ENCODE results near the gene CATSPER1. TPM values are rescaled to one million over a fixed set of nuclear protein-coding genes. Genes with fewer than 3 reads are reported as not detected.

Gene CATSPER1
- total and polyA plus RNA-seq, 2 of the 13 experiments (the other 11 are each of a cell fraction or from before 2014, with no cell fraction given), result 0.17 TPM; not detected in 1

DNA sequence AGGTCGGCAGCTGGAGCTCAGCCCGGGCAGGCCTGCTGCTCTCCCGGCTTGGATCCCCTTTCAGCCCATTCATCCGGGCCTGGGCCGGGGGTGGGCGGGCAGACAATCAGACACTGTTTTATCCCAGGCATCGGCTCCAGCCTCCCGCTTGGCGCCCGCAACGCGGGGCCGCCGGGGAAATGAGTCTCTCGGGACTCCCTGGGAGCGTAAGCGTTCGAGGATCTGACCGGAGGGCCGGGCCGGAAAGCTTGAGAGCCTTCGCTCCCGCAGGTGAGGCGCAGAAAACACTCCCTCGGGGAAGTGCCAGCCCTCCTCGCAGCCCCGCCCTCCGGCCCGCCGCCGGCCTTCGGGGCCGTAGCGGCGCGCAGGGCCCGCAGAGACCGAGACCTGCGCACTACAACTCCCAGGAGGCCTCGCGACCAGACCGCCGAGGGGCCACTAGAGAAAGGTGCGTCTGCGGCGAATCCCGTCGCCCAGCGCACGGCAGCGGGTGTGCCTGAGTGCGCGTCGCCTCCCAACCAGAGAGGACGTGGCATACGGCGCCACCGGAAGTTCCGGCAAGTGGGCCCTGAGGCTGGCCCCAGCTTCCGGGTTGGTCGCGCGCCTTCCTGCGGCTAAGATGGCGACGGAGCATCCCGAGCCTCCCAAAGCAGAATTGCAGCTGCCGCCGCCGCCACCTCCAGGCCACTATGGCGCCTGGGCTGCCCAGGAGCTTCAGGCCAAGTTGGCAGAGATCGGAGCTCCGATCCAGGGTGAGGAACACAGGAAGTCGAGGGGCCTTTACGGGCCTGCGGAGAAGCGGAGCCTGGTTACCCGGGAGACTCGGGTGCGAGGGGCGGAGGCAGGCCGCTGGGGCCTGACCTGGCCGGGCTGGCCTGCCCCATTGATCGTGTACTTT is 25.7 kb upstream of the CATSPER1 start, which contains the start of gene SF3B2 (continued):
- TF ChIP-seq ZNF382 (CRISPR knock-in tag; IDR thresholded peaks at IDR 0.05; ENCODE audit: borderline replicate concordance), result no peak
- TF ChIP-seq, protein P1, sequence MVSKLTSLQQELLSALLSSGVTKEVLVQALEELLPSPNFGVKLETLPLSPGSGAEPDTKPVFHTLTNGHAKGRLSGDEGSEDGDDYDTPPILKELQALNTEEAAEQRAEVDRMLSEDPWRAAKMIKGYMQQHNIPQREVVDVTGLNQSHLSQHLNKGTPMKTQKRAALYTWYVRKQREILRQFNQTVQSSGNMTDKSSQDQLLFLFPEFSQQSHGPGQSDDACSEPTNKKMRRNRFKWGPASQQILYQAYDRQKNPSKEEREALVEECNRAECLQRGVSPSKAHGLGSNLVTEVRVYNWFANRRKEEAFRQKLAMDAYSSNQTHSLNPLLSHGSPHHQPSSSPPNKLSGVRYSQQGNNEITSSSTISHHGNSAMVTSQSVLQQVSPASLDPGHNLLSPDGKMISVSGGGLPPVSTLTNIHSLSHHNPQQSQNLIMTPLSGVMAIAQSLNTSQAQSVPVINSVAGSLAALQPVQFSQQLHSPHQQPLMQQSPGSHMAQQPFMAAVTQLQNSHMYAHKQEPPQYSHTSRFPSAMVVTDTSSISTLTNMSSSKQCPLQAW (CRISPR knock-in tag; IDR thresholded peaks at IDR 0.05), result peak; percentile 54; the same call in 1 of the 2 replicates
- TF ChIP-seq, protein P2, sequence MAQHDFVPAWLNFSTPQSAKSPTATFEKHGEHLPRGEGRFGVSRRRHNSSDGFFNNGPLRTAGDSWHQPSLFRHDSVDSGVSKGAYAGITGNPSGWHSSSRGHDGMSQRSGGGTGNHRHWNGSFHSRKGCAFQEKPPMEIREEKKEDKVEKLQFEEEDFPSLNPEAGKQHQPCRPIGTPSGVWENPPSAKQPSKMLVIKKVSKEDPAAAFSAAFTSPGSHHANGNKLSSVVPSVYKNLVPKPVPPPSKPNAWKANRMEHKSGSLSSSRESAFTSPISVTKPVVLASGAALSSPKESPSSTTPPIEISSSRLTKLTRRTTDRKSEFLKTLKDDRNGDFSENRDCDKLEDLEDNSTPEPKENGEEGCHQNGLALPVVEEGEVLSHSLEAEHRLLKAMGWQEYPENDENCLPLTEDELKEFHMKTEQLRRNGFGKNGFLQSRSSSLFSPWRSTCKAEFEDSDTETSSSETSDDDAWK (CRISPR knock-in tag; IDR thresholded peaks at IDR 0.05), result no peak
- TF ChIP-seq, protein P3, sequence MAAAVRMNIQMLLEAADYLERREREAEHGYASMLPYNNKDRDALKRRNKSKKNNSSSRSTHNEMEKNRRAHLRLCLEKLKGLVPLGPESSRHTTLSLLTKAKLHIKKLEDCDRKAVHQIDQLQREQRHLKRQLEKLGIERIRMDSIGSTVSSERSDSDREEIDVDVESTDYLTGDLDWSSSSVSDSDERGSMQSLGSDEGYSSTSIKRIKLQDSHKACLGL (CRISPR knock-in tag; IDR thresholded peaks at IDR 0.05), result no peak; the same call in 1 of the 2 replicates
- TF ChIP-seq FLYWCH1 (CRISPR knock-in tag; IDR thresholded peaks at IDR 0.05), result no peak
- TF ChIP-seq ZSCAN12 (CRISPR knock-in tag; IDR thresholded peaks at IDR 0.05), result peak; percentile 20; the same call in 1 of the 2 replicates
- TF ChIP-seq ZNF83 (CRISPR knock-in tag; IDR thresholded peaks at IDR 0.05; ENCODE audit: borderline replicate concordance), result no peak
- TF ChIP-seq, protein P4, sequence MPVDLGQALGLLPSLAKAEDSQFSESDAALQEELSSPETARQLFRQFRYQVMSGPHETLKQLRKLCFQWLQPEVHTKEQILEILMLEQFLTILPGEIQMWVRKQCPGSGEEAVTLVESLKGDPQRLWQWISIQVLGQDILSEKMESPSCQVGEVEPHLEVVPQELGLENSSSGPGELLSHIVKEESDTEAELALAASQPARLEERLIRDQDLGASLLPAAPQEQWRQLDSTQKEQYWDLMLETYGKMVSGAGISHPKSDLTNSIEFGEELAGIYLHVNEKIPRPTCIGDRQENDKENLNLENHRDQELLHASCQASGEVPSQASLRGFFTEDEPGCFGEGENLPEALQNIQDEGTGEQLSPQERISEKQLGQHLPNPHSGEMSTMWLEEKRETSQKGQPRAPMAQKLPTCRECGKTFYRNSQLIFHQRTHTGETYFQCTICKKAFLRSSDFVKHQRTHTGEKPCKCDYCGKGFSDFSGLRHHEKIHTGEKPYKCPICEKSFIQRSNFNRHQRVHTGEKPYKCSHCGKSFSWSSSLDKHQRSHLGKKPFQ (CRISPR knock-in tag; IDR thresholded peaks at IDR 0.05; ENCODE audit: insufficient replicate concordance), result peak; percentile 88
- TF ChIP-seq, protein P5, sequence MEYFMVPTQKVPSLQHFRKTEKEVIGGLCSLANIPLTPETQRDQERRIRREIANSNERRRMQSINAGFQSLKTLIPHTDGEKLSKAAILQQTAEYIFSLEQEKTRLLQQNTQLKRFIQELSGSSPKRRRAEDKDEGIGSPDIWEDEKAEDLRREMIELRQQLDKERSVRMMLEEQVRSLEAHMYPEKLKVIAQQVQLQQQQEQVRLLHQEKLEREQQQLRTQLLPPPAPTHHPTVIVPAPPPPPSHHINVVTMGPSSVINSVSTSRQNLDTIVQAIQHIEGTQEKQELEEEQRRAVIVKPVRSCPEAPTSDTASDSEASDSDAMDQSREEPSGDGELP (IDR thresholded peaks at IDR 0.05; ENCODE audit: borderline replicate concordance, low read depth), result no peak; the same call in 1 of the 2 replicates
- peak; percentile 42 for TF ChIP-seq KDM4B (CRISPR knock-in tag; IDR thresholded peaks at IDR 0.05)
- TF ChIP-seq ZC3H13 (CRISPR knock-in tag; IDR thresholded peaks at IDR 0.05), result no peak
- TF ChIP-seq HOXA9 (CRISPR knock-in tag; IDR thresholded peaks at IDR 0.05; ENCODE audit: borderline replicate concordance), result no peak
- peak; percentile 61; the same call in 1 of the 2 replicates for TF ChIP-seq NCOR1 (IDR thresholded peaks at IDR 0.05; ENCODE audit: borderline replicate concordance, low read length)
- TF ChIP-seq CAMTA2 (CRISPR knock-in tag; IDR thresholded peaks at IDR 0.05; ENCODE audit: borderline replicate concordance), result no peak
- TF ChIP-seq, protein P6, sequence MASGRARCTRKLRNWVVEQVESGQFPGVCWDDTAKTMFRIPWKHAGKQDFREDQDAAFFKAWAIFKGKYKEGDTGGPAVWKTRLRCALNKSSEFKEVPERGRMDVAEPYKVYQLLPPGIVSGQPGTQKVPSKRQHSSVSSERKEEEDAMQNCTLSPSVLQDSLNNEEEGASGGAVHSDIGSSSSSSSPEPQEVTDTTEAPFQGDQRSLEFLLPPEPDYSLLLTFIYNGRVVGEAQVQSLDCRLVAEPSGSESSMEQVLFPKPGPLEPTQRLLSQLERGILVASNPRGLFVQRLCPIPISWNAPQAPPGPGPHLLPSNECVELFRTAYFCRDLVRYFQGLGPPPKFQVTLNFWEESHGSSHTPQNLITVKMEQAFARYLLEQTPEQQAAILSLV (CRISPR knock-in tag; IDR thresholded peaks at IDR 0.05; ENCODE audit: borderline replicate concordance), result peak; percentile 54; the same call in 1 of the 2 replicates
- TF ChIP-seq ZNF678 (CRISPR knock-in tag; IDR thresholded peaks at IDR 0.05), result 0 out of 2 replicates have a peak, but pooled peaks have one; percentile 44
- TF ChIP-seq, protein P7, sequence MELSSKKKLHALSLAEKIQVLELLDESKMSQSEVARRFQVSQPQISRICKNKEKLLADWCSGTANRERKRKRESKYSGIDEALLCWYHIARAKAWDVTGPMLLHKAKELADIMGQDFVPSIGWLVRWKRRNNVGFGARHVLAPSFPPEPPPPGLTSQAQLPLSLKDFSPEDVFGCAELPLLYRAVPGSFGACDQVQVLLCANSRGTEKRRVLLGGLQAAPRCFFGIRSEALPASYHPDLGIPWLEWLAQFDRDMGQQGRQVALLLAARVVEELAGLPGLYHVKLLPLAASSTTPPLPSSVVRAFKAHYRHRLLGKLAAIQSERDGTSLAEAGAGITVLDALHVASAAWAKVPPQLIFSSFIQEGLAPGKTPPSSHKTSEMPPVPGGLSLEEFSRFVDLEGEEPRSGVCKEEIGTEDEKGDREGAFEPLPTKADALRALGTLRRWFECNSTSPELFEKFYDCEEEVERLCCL (CRISPR knock-in tag; IDR thresholded peaks at IDR 0.05; ENCODE audit: borderline replicate concordance), result no peak
- TF ChIP-seq NKX3-1 (CRISPR knock-in tag; IDR thresholded peaks at IDR 0.05), result no peak
- peak; percentile 88; the same call in 1 of the 2 replicates for TF ChIP-seq SMAD1 (CRISPR knock-in tag; IDR thresholded peaks at IDR 0.05; ENCODE audit: borderline replicate concordance, low read depth)
